Cardiac fibroblast (primary cell): ENCODE results near the gene SPATA21.

Experiments used
- DNase-seq, 2 donors: peaks; one replicate each; pipeline versions ENCODE4 v3.0.0 to v3.0.0-alpha.2; 2010; ENCODE audit warnings: low read depth in 2 of 2
- H3K4me3 ChIP-seq, 2 donors: replicated peaks in 1 of 2; 1 replicate in 1 of 2; 2 replicates in 1 of 2; pipeline ENCODE4 v1.5.1; 2011; ENCODE audit warnings: low read depth in 2 of 2, low read length in 2 of 2, mild to moderate bottlenecking in 2 of 2, moderate library complexity in 1 of 2
- TF ChIP-seq, protein P1 (sequence below): IDR thresholded peaks from one replicate; pipeline ENCODE4 v1.5.1; 2011; ENCODE audit warnings: low read depth, mild to moderate bottlenecking, low read length, inconsistent platforms

Gene SPATA21

DNA sequence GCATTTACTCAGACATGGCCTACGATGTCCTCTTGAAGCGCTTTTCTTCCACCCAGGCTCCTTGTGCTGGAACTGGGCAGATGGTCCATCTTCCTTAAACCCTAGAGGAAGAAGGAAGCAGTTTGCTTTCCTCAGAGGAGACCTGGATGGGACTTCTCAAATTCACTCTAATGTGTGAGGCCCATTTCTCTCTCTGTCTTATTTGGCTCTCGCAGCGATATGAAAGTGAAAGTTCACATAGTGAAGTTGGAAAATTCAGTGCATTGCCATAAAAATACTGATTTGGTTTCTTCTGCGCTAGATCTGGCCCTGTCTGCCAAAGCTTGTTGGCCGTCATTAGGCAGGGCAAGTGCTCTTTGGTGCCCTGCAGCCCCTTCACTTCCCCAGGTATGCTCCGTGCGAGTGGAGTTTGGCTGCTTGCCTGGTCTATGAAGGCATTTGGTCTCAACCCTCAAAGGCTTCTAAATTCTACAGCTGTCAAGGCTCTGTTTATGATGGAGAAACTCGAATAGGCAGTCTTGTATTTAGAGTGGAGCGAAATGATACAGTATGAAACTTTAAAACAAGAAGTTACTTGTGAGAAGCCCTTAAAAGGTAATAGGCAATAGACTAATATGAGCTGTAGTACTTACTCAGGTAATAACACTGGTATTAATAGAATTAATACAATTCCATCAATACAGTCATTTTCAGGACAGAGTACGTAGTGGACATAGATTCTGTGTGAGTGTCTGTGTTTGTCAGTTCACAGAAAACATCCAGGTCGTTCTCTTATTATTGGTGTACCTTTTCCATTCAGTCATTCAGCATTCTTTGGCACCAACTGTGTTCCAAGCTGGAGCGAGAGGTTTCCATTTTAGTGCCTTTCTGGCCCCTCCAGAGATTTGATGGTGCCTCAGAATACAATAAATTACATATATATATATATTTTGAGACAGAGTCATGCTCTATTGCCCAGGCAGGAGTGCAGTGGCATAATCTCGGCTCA, 49.7 kb downstream of the SPATA21 start:
- DNase-seq, result peak in 1 of 2 donors; percentile 44
- TF ChIP-seq, protein P1, sequence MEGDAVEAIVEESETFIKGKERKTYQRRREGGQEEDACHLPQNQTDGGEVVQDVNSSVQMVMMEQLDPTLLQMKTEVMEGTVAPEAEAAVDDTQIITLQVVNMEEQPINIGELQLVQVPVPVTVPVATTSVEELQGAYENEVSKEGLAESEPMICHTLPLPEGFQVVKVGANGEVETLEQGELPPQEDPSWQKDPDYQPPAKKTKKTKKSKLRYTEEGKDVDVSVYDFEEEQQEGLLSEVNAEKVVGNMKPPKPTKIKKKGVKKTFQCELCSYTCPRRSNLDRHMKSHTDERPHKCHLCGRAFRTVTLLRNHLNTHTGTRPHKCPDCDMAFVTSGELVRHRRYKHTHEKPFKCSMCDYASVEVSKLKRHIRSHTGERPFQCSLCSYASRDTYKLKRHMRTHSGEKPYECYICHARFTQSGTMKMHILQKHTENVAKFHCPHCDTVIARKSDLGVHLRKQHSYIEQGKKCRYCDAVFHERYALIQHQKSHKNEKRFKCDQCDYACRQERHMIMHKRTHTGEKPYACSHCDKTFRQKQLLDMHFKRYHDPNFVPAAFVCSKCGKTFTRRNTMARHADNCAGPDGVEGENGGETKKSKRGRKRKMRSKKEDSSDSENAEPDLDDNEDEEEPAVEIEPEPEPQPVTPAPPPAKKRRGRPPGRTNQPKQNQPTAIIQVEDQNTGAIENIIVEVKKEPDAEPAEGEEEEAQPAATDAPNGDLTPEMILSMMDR, result no peak
- peak overlapping the region; percentile 6 to 27 for H3K4me3 ChIP-seq

- TF ChIP-seq, protein P1, result no peak
- DNase-seq, result peak; percentile 78 to 81
- no peak overlapping the region for H3K4me3 ChIP-seq
Observed at GRCh38 chr1:16386454-16387113, 50.6 kb downstream of the SPATA21 start.

DNA sequence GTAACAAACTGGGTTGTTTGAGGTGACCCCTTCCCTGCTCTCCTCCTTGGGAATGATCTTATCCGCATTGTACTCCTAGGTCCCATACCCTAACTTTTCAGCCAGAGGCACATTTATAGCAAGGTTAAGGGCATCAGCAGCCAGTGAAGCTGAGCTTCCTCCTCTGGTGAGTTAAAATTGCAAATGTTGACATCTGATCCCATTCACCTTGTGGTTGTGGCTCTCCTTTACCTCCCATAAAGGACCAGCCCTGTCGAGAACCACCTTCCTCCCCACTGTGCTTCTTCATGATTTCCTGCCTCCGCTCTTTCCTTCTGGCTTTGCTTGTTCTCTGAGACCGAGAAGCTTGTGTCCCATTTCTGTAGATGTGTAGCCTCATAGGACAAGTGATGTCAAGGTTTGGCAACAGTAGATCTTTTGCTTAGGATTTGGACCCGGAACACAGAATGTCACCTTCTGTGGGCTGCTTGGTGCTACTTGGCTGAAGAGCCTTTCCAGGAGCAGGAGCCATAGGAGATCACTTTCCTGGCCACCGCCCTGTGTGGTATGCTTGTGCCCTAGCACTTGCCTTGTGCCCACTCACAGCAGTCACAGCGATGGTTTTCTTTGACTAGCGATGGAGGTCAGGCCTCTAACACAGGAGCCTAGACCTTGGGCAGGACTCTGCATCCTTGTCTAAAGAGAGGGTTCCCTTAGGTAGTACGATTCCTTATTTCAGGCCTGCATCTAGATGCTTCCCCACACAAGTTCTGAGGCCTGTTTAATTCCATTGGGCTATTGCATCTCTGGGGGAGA, 51.4 kb downstream of the SPATA21 start:
- TF ChIP-seq, protein P1, result no peak
- no peak for DNase-seq
- no peak overlapping the region for H3K4me3 ChIP-seq

DNA sequence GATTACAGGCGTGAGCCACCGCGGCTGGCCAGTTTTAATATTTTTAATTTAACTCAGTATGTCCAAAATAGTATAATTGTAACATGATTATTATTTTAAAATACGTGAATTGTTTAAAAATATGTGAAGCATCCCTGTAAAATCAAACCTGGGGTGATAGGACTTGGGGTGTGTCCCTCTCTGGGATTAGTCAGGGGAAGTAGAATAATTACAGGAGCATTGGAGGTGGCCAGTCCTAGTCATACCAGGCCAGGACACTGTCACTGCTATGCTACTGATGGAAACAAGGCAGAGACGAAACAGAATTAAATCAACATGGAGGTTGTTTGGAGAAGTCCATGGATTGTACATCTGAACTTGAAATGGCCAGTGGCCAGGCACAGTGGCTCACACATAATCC, 53.3 kb downstream of the SPATA21 start:
- no peak overlapping the region for H3K4me3 ChIP-seq
- DNase-seq, result no peak
- TF ChIP-seq, protein P1, result no peak

GRCh38 chr1:16380868-16381267, 56.4 kb downstream of the SPATA21 start:
- DNase-seq, result no peak
- TF ChIP-seq, protein P1, result no peak
- no peak overlapping the region for H3K4me3 ChIP-seq

DNA sequence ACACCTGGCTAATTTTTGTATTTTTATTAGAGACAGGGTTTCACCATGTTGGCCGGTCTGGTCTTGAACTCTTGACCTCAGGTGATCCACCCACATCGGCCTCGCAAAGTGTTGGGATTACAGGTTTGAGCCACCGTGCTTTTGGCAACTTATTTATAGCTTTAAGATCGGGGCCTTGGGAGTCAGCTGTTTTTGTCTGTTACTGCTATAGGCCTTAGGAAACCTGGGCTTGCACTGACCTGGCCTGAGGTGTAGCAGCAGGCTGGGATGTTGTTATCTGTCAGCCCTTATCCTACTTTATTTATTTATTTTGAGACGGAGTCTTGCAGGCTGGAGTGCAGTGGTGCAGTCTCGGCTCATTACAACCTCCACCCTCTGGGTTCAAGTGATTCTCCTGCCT, 58.8 kb downstream of the SPATA21 start:
- DNase-seq, result no peak
- no peak overlapping the region for H3K4me3 ChIP-seq
- TF ChIP-seq, protein P1, result no peak
